ENCODE data around the gene DAGLB. TPM values are rescaled to one million over a fixed set of nuclear protein-coding genes. Genes with fewer than 3 reads are reported as not detected.
"Not testable (repeated sequence)": the region's sequence is repeated elsewhere in the genome, so short reads cannot be mapped to it uniquely, and the experiment has no call there.

Gene DAGLB
- total and polyA plus RNA-seq, 2 of the 4 experiments (the other 2 are of a cell fraction): 23.4 to 33.5 TPM

- no peak overlapping the region for H4K91ac ChIP-seq (ENCODE audit: insufficient read depth, low read depth, low read length)
- H2AK5ac ChIP-seq (ENCODE audit: low read depth, low read length): no peak overlapping the region
- POLR2A ChIA-PET (ENCODE audit: unreplicated experiment): no interaction called here
- dilution Hi-C loops (cut with HindIII; ENCODE audit: low sequenced_read_pairs, unreplicated experiment): no loop called here
- peaks cover 48% of the 10 kb centered on the region for H4K20me1 ChIP-seq (ENCODE audit: insufficient read depth, low read length)
- no TSS peak for BruUV-seq (replicated peaks)
- H2BK15ac ChIP-seq (ENCODE audit: low read depth, low read length): no peak overlapping the region
- H3K79me1 ChIP-seq (ENCODE audit: low read depth in 1 of 2, low read length in 2 of 2): peaks cover 37 to 74% of the 10 kb centered on the region in 2 experiments
- intact Hi-C loops (cut with micrococcal nuclease): no loop called here
- no peaks in the 10 kb centered on the region for H3K27me3 ChIP-seq (ENCODE audit: control insufficient read depth, insufficient read depth, low read length)
- no peaks in the 10 kb centered on the region for H3K9me3 ChIP-seq (ENCODE audit: control insufficient read depth, insufficient read depth, low read length)
- H3K4me2 ChIP-seq (ENCODE audit: low read depth, low read length): no peak overlapping the region
- no peak overlapping the region for H3K27ac ChIP-seq (ENCODE audit: insufficient read depth, low read length)
- no peak overlapping the region for H2BK20ac ChIP-seq (ENCODE audit: low read depth, low read length)
- H3K36me3 ChIP-seq (ENCODE audit: control insufficient read depth, insufficient read depth, low read length): peaks cover 58% of the 10 kb centered on the region
- H3K4ac ChIP-seq (ENCODE audit: low read depth, low read length): no peak overlapping the region
- no peak overlapping the region for H3K56ac ChIP-seq (ENCODE audit: extremely low read depth, insufficient read depth, low read length)
- TF ChIP-seq RFX5 (IDR thresholded peaks at IDR 0.05; ENCODE audit: low read depth, low read length) (no peak), CHD1 (IDR thresholded peaks at IDR 0.05; ENCODE audit: low read depth, low read length) (no peak), POLR2A (IDR thresholded peaks at IDR 0.05; ENCODE audit: low read depth, low read length) (no peak), MXI1 (IDR thresholded peaks at IDR 0.05; ENCODE audit: borderline replicate concordance, low read depth, low read length) (no peak)
- H4K5ac ChIP-seq (ENCODE audit: low read depth, low read length): no peak overlapping the region
- peaks cover 9% of the 10 kb centered on the region; the same call in 1 of the 2 replicates for H3K9me1 ChIP-seq (ENCODE audit: insufficient read depth, low read length)
- H3K4me3 ChIP-seq (ENCODE audit: insufficient read depth, low read depth, low read length): no peak overlapping the region
- H3K9ac ChIP-seq (ENCODE audit: low read depth, low read length): no peak overlapping the region
- no peak overlapping the region for H3K18ac ChIP-seq (ENCODE audit: low read depth, low read length)
- DNase-seq (no peak), ATAC-seq (ENCODE audit: low read depth) (no peak)
- no peak overlapping the region for H3K23ac ChIP-seq (ENCODE audit: low read depth, low read length)
- H2AFZ ChIP-seq (replicated peaks; ENCODE audit: low read length, poor library complexity): no peak overlapping the region
- WGBS, 2 experiments (ENCODE audit: extremely low coverage in 2 of 2, insufficient read length in 1 of 2): 100% methylated on average over 3 of the region's 8 CpGs; no CpG with 5 or more reads in 1 of the 2 experiments
- H2BK5ac ChIP-seq (ENCODE audit: low read depth, low read length, poor library complexity, severe bottlenecking): no peak overlapping the region
- CTCF ChIA-PET: no interaction called here
- H4K8ac ChIP-seq (ENCODE audit: low read depth in 2 of 2, low read length in 2 of 2): 0 out of 4 replicates have a peak overlapping the region, but pooled peaks of 1 of the 2 experiments have one; percentile 3
- in situ Hi-C loops (cut with MboI; ENCODE audit: low sequenced_read_pairs): no loop called here
- H3K14ac ChIP-seq (replicated peaks; ENCODE audit: low read depth, low read length): no peak overlapping the region
- H2BK120ac ChIP-seq (ENCODE audit: low read depth, low read length): no peak overlapping the region
- H3K4me1 ChIP-seq (ENCODE audit: control insufficient read depth, insufficient read depth, low read length): peaks cover 3% of the 10 kb centered on the region; the same call in 1 of the 2 replicates
- peak overlapping the region; percentile 37 for H2AK9ac ChIP-seq (replicated peaks; ENCODE audit: low read depth, low read length, poor library complexity)
Observed at GRCh38 chr7:6465862-6466261, 18.1 kb upstream of the DAGLB start.

DNA sequence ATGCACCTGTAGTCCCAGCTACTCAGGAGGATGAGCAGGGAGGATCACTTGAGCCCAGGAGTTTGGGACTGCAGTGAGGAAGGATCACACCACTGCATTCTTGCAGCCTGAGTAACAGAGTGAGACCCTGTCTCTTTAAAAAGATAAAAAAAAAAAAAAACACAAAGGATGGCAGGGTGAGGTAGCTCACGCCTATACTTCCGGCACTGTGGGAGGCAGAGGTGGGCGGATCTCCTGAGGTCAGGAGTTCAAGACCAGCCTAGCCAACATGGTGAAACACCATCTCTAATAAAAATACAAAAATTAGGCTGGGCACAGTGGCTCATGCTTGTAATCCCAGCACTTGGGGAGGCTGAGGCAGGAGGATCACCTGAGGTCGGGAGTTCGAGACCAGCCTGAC lies 15.9 kb upstream of the DAGLB start:
- H2AFZ ChIP-seq (replicated peaks; ENCODE audit: low read length, poor library complexity); H3K56ac ChIP-seq (ENCODE audit: extremely low read depth, insufficient read depth, low read length); H3K9me3 ChIP-seq (ENCODE audit: control insufficient read depth, insufficient read depth, low read length); H2BK5ac ChIP-seq (ENCODE audit: low read depth, low read length, poor library complexity, severe bottlenecking); H3K4me3 ChIP-seq (ENCODE audit: insufficient read depth, low read depth, low read length); H2AK5ac ChIP-seq (ENCODE audit: low read depth, low read length); H3K27me3 ChIP-seq (ENCODE audit: control insufficient read depth, insufficient read depth, low read length); H2AK9ac ChIP-seq (replicated peaks; ENCODE audit: low read depth, low read length, poor library complexity); H4K91ac ChIP-seq (ENCODE audit: insufficient read depth, low read depth, low read length); ATAC-seq (ENCODE audit: low read depth); H3K4me2 ChIP-seq (ENCODE audit: low read depth, low read length); H4K5ac ChIP-seq (ENCODE audit: low read depth, low read length); H2BK15ac ChIP-seq (ENCODE audit: low read depth, low read length); H3K4ac ChIP-seq (ENCODE audit: low read depth, low read length); H4K8ac ChIP-seq (ENCODE audit: low read depth in 2 of 2, low read length in 2 of 2); BruUV-seq (replicated peaks); H3K9me1 ChIP-seq (ENCODE audit: insufficient read depth, low read length); in situ Hi-C loops (cut with MboI; ENCODE audit: low sequenced_read_pairs); dilution Hi-C loops (cut with HindIII; ENCODE audit: low sequenced_read_pairs, unreplicated experiment); H2BK120ac ChIP-seq (ENCODE audit: low read depth, low read length); H2BK20ac ChIP-seq (ENCODE audit: low read depth, low read length); DNase-seq; H3K4me1 ChIP-seq (ENCODE audit: control insufficient read depth, insufficient read depth, low read length); H3K27ac ChIP-seq (ENCODE audit: insufficient read depth, low read length); CTCF ChIA-PET; H3K9ac ChIP-seq (ENCODE audit: low read depth, low read length); H3K18ac ChIP-seq (ENCODE audit: low read depth, low read length); H3K23ac ChIP-seq (ENCODE audit: low read depth, low read length); intact Hi-C loops (cut with micrococcal nuclease); H3K14ac ChIP-seq (replicated peaks; ENCODE audit: low read depth, low read length): not testable (repeated sequence)
- no CpG with 5 or more reads among the region's 5 CpGs for WGBS, 2 experiments (ENCODE audit: extremely low coverage in 2 of 2, insufficient read length in 1 of 2)
- H4K20me1 ChIP-seq (ENCODE audit: insufficient read depth, low read length): peaks cover 37% of the 10 kb centered on the region
- H3K79me1 ChIP-seq (ENCODE audit: low read depth in 1 of 2, low read length in 2 of 2): peaks cover 30 to 63% of the 10 kb centered on the region in 2 experiments
- POLR2A ChIA-PET (ENCODE audit: unreplicated experiment): interaction anchor here (0.7 kb wide), 1 partner anchor 10 kb away, joined by 3 read pairs; no protein-coding TSS in a partner anchor
- peaks cover 53% of the 10 kb centered on the region for H3K36me3 ChIP-seq (ENCODE audit: control insufficient read depth, insufficient read depth, low read length)

All from IMR-90 (cell line).